ENCODE results near the gene ZNF536. TPM values are rescaled to one million over a fixed set of nuclear protein-coding genes. Genes with fewer than 3 reads are reported as not detected.

Gene ZNF536
- total and polyA plus RNA-seq, 9 of the 15 experiments (the other 6 are each of a cell fraction or from before 2014, with no cell fraction given) = not detected

DNA sequence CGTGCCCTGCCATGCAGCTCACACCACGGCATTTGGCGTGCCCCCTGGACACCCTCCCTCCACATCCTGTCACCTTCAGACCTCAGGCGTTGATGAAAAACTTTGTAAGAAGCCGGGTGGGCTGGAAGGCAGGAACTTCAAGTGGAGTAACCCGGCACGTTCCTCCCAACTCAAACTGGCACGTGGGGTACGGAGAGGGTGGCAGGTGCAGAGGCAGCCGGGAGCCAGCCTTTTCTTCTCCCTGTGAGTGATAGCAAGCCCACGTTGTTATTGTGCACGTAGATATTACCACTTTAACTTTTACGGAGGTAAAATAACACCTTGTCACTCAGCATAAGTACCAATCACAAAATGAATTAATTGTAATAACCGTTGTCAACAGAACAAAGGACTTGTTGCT is 198.0 kb downstream of the ZNF536 start:
- no peaks in the 10 kb centered on the region for H3K9me3 ChIP-seq (replicated peaks; ENCODE audit: control insufficient read depth, insufficient read depth, low read depth, low read length)
- no peak overlapping the region for H3K4me2 ChIP-seq (ENCODE audit: insufficient read depth, low read length)
- no peak overlapping the region for H3K27ac ChIP-seq (ENCODE audit: extremely low read depth, low read depth, low read length)
- TF ChIP-seq ZNF76 (CRISPR knock-in tag; IDR thresholded peaks at IDR 0.05; ENCODE audit: borderline replicate concordance) (no peak), IFI16 (CRISPR knock-in tag; IDR thresholded peaks at IDR 0.05) (no peak), HMGN3 (IDR thresholded peaks at IDR 0.05; ENCODE audit: borderline replicate concordance, extremely low read depth, insufficient read length, low read depth, low read length) (no peak), U2AF2 (optimal IDR thresholded peaks at IDR 0.05; ENCODE audit: low read depth, low read length) (no peak), SRSF3 (IDR thresholded peaks at IDR 0.05; ENCODE audit: insufficient read depth, low read length) (no peak), U2AF1 (optimal IDR thresholded peaks at IDR 0.05; ENCODE audit: low read depth, low read length) (no peak), EZH2 (IDR thresholded peaks at IDR 0.05; ENCODE audit: borderline replicate concordance, low read depth, low read length) (no peak), RBM34 (IDR thresholded peaks at IDR 0.05; ENCODE audit: borderline replicate concordance, insufficient read depth, low read length) (no peak), HNRNPLL (IDR thresholded peaks at IDR 0.05; ENCODE audit: low read depth, low read length, poor library complexity, severe bottlenecking) (no peak), SMAD2 (IDR thresholded peaks at IDR 0.05; ENCODE audit: low read depth, low read length) (no peak), HOXB6 (CRISPR knock-in tag; IDR thresholded peaks at IDR 0.05; ENCODE audit: borderline replicate concordance) (no peak), FOXA3 (CRISPR knock-in tag; conservative IDR thresholded peaks at IDR 0.05 in 1 of 2, IDR thresholded peaks at IDR 0.05 in 1 of 2) (no peak), TAL1 (IDR thresholded peaks at IDR 0.05) (no peak), HNRNPL (IDR thresholded peaks at IDR 0.05; ENCODE audit: low read depth, low read length) (no peak)
- TF ChIP-seq, protein P1, sequence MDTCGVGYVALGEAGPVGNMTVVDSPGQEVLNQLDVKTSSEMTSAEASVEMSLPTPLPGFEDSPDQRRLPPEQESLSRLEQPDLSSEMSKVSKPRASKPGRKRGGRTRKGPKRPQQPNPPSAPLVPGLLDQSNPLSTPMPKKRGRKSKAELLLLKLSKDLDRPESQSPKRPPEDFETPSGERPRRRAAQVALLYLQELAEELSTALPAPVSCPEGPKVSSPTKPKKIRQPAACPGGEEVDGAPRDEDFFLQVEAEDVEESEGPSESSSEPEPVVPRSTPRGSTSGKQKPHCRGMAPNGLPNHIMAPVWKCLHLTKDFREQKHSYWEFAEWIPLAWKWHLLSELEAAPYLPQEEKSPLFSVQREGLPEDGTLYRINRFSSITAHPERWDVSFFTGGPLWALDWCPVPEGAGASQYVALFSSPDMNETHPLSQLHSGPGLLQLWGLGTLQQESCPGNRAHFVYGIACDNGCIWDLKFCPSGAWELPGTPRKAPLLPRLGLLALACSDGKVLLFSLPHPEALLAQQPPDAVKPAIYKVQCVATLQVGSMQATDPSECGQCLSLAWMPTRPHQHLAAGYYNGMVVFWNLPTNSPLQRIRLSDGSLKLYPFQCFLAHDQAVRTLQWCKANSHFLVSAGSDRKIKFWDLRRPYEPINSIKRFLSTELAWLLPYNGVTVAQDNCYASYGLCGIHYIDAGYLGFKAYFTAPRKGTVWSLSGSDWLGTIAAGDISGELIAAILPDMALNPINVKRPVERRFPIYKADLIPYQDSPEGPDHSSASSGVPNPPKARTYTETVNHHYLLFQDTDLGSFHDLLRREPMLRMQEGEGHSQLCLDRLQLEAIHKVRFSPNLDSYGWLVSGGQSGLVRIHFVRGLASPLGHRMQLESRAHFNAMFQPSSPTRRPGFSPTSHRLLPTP (IDR thresholded peaks at IDR 0.05; ENCODE audit: borderline replicate concordance, extremely low read depth, insufficient read length) = no peak
- TF ChIP-seq, protein P2, sequence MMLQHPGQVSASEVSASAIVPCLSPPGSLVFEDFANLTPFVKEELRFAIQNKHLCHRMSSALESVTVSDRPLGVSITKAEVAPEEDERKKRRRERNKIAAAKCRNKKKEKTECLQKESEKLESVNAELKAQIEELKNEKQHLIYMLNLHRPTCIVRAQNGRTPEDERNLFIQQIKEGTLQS (IDR thresholded peaks at IDR 0.05) = no peak
- TF ChIP-seq, protein P2 (CRISPR knock-in tag; conservative IDR thresholded peaks at IDR 0.05) = no peak
- TF ChIP-seq, protein P3, sequence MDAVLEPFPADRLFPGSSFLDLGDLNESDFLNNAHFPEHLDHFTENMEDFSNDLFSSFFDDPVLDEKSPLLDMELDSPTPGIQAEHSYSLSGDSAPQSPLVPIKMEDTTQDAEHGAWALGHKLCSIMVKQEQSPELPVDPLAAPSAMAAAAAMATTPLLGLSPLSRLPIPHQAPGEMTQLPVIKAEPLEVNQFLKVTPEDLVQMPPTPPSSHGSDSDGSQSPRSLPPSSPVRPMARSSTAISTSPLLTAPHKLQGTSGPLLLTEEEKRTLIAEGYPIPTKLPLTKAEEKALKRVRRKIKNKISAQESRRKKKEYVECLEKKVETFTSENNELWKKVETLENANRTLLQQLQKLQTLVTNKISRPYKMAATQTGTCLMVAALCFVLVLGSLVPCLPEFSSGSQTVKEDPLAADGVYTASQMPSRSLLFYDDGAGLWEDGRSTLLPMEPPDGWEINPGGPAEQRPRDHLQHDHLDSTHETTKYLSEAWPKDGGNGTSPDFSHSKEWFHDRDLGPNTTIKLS (IDR thresholded peaks at IDR 0.05; ENCODE audit: borderline replicate concordance, low read depth) = no peak
- H3K9ac ChIP-seq (ENCODE audit: insufficient read depth in 1 of 2, low read depth in 2 of 2, low read length in 2 of 2) = no peak overlapping the region
- H3K4me1 ChIP-seq (replicated peaks in 1 of 2; ENCODE audit: control insufficient read depth in 2 of 2, insufficient read depth in 2 of 2, low read length in 2 of 2) = no peaks in the 10 kb centered on the region
- WGBS (ENCODE audit: insufficient coverage, low coverage, missing lambda C conversion rate) = 1% methylated on average over 14 of the region's 14 CpGs
- no peaks in the 10 kb centered on the region for H3K9me1 ChIP-seq (ENCODE audit: control insufficient read depth, insufficient read depth, low read length)
- intact Hi-C loops (cut with micrococcal nuclease) (no loop called here), in situ Hi-C loops (cut with MboI) (no loop called here)
- ChIA-PET POLR2A (no interaction called here), CTCF (ENCODE audit: low intra/inter-chr PET ratio) (no interaction called here)
- no TSS peak for BruUV-seq (replicated peaks)
- H3K4me3 ChIP-seq = no peak overlapping the region
- FAIRE-seq (no peak), DNase-seq (ENCODE audit: extremely low read depth in 1 of 4, low spot score in 3 of 4) (no peak), ATAC-seq (no peak)
- 0 out of 2 replicates have a peak, but pooled peaks cover 3% of the 10 kb centered on the region for H4K20me1 ChIP-seq (replicated peaks; ENCODE audit: control insufficient read depth, insufficient read depth, low read length)
- H2AFZ ChIP-seq (ENCODE audit: low read depth, low read length) = no peak overlapping the region
- no peaks in the 10 kb centered on the region for H3K36me3 ChIP-seq (ENCODE audit: control insufficient read depth, insufficient read depth, low read length)
- H3K79me2 ChIP-seq (ENCODE audit: control insufficient read depth, insufficient read depth, low read length) = no peaks in the 10 kb centered on the region
- peaks cover 2 to 22% of the 10 kb centered on the region in 2 experiments; a peak in 1 of 5 replicates for H3K27me3 ChIP-seq (ENCODE audit: control insufficient read depth in 2 of 2, insufficient read depth in 2 of 2, low read length in 2 of 2)
